Esophagus mucosa (tissue), 1 donor: Measurements from ENCODE around the gene THAP9. TPM values are rescaled to one million over a fixed set of nuclear protein-coding genes. Genes with fewer than 3 reads are reported as not detected.
"Not testable (repeated sequence)": the region's sequence is repeated elsewhere in the genome, so short reads cannot be mapped to it uniquely, and the experiment has no call there.

Experiments used
- ATAC-seq: fragments of 200-7000 bp; cut with Tn5 transposase; one replicate; pipeline ENCODE4 v1.9.1; 2020
- total RNA-seq: library from RNA; stranded (reverse); gene quantifications from one replicate; pipeline ENCODE4 v1.2.4, GENCODE V29; 2023
- donor health status: DM: yes; HTN: yes; CAD: no.

THAP9 gene
- total RNA-seq, 1 donor from 2014 or later = 2.4 TPM

- no peak for ATAC-seq
These were observed 2.0 kb upstream of the THAP9 start for GRCh38 chr4:82898322-82899243.

GRCh38 chr4:82899374-82900065 lies 1.0 kb upstream of the THAP9 start:
- ATAC-seq = no peak

- peak; percentile 0 for ATAC-seq
These were observed 497 bp upstream of the THAP9 start for GRCh38 chr4:82900066-82900410.

GRCh38 chr4:82901183-82901718 lies 716 bp downstream of the THAP9 start:
- no peak for ATAC-seq

- no peak for ATAC-seq
These were observed 3.2 kb downstream of the THAP9 start for GRCh38 chr4:82903737-82904136.

- ATAC-seq = no peak
These were observed 4.7 kb downstream of the THAP9 start for GRCh38 chr4:82905205-82905604.

- ATAC-seq = no peak
These were observed 5.9 kb downstream of the THAP9 start for GRCh38 chr4:82906469-82906868.

GRCh38 chr4:82909326-82909725 lies 8.8 kb downstream of the THAP9 start:
- ATAC-seq = no peak

GRCh38 chr4:82913305-82913704 lies 12.8 kb downstream of the THAP9 start:
- no peak for ATAC-seq

- not testable (repeated sequence) for ATAC-seq
These were observed 13.4 kb downstream of the THAP9 start for GRCh38 chr4:82913968-82914367.

GRCh38 chr4:82918091-82918490 lies 17.6 kb downstream of the THAP9 start:
- no peak for ATAC-seq

GRCh38 chr4:82919386-82919785 lies 18.9 kb downstream of the THAP9 start:
- ATAC-seq = no peak

GRCh38 chr4:82921795-82922194 lies 21.3 kb downstream of the THAP9 start:
- no peak for ATAC-seq

- ATAC-seq = no peak
These were observed 30.6 kb downstream of the THAP9 start for GRCh38 chr4:82930848-82931755.

- ATAC-seq = no peak
These were observed 33.9 kb downstream of the THAP9 start for GRCh38 chr4:82934441-82934840.

GRCh38 chr4:82939414-82939813 lies 38.9 kb downstream of the THAP9 start:
- ATAC-seq = no peak

- no peak for ATAC-seq
These were observed 47.0 kb downstream of the THAP9 start for GRCh38 chr4:82947498-82947897.

GRCh38 chr4:82948647-82949204 lies 48.2 kb downstream of the THAP9 start:
- ATAC-seq = no peak

GRCh38 chr4:82951196-82951595 lies 50.7 kb downstream of the THAP9 start:
- no peak for ATAC-seq

GRCh38 chr4:82954212-82954611 lies 53.7 kb downstream of the THAP9 start:
- no peak for ATAC-seq

GRCh38 chr4:82957045-82957444 lies 56.5 kb downstream of the THAP9 start:
- ATAC-seq = no peak

- no peak for ATAC-seq
These were observed 65.2 kb downstream of the THAP9 start for GRCh38 chr4:82965763-82966162.
